ENCODE results near the gene NFX1. TPM values are rescaled to one million over a fixed set of nuclear protein-coding genes. Genes with fewer than 3 reads are reported as not detected.
"Not testable (repeated sequence)": the region's sequence is repeated elsewhere in the genome, so short reads cannot be mapped to it uniquely, and the experiment has no call there.

NFX1 gene
- total RNA-seq, 4 donors from 2014 or later, result 17.7 to 61.6 (median 50.2) TPM

GRCh38 chr9:33379666-33380389 lies 89.5 kb downstream of the NFX1 start:
- intact Hi-C loops (cut with DNase I; ENCODE audit: low total_unique reads) (loop anchor here (5.0 to 10.0 kb wide), 3 partner anchors 37 to 342 kb away; no protein-coding TSS in a partner anchor), in situ Hi-C loops (cut with MboI; ENCODE audit: low pct_ligation_motif_present in 1 of 4, low pct_unique_long_range_greater_than_20kb in 1 of 4, low sequenced_read_pairs in 3 of 4) (loop anchor here in 1 of 4 donors (25.0 kb wide), 1 partner anchor 132 kb away; the partner anchor contains the start of gene ANKRD18B)
- DNase-seq, result no peak
- Histone ChIP-seq H3K36me3 (no peaks in the 10 kb centered on the region), H3K4me3 (no peak overlapping the region), H3K9me3 (no peaks in the 10 kb centered on the region), H3K4me1 (peaks cover 0 to 6% (median 3%) of the 10 kb centered on the region in 4 donors), H3K27ac (no peak overlapping the region), H3K27me3 (no peaks in the 10 kb centered on the region)
- TF ChIP-seq POLR2A (IDR thresholded peaks at IDR 0.05), result no peak
- no peak for TF ChIP-seq CTCF (IDR thresholded peaks at IDR 0.05)
- no peak for TF ChIP-seq POLR2AphosphoS5 (IDR thresholded peaks at IDR 0.05)
- no peak for TF ChIP-seq EP300 (IDR thresholded peaks at IDR 0.05; ENCODE audit: low read depth)
- 85% methylated on average over 14 of the region's 14 CpGs; no CpG with 5 or more reads in 1 of the 2 donors for WGBS, 2 donors (ENCODE audit: low coverage in 1 of 2)

- H3K4me3 ChIP-seq, result no peak overlapping the region
- intact Hi-C loops (cut with DNase I; ENCODE audit: low total_unique reads), result no loop called here
- WGBS, 2 donors (ENCODE audit: low coverage in 1 of 2), result 83 to 91% methylated on average over 4 to 5 of the region's 5 CpGs
Measured at GRCh38 chr9:33380390-33381094, 90.2 kb downstream of the NFX1 start.

GRCh38 chr9:33381231-33381791 lies 91.0 kb downstream of the NFX1 start:
- Histone ChIP-seq H3K36me3 (no peaks in the 10 kb centered on the region), H3K4me1 (no peaks in the 10 kb centered on the region), H3K9me3 (no peaks in the 10 kb centered on the region), H3K27ac (no peak overlapping the region), H3K4me3 (no peak overlapping the region), H3K27me3 (no peaks in the 10 kb centered on the region)
- 40 to 69% methylated on average over 1 to 11 of the region's 11 CpGs for WGBS, 2 donors (ENCODE audit: low coverage in 1 of 2)
- DNase-seq, result no peak
- TF ChIP-seq POLR2AphosphoS5 (IDR thresholded peaks at IDR 0.05) (no peak), EP300 (IDR thresholded peaks at IDR 0.05; ENCODE audit: low read depth) (no peak), POLR2A (IDR thresholded peaks at IDR 0.05) (no peak)
- intact Hi-C loops (cut with DNase I; ENCODE audit: low total_unique reads) (no loop called here), in situ Hi-C loops (cut with MboI; ENCODE audit: low pct_ligation_motif_present in 1 of 4, low pct_unique_long_range_greater_than_20kb in 1 of 4, low sequenced_read_pairs in 3 of 4) (loop anchor here in 1 of 4 donors (25.0 kb wide), 1 partner anchor 131 kb away; the partner anchor contains the start of gene ANKRD18B)

More at GRCh38 chr9:33380390-33381094, 90.2 kb downstream of the NFX1 start:
- TF ChIP-seq POLR2A (IDR thresholded peaks at IDR 0.05) (no peak), POLR2AphosphoS5 (IDR thresholded peaks at IDR 0.05) (no peak), CTCF (IDR thresholded peaks at IDR 0.05) (no peak), EP300 (IDR thresholded peaks at IDR 0.05; ENCODE audit: low read depth) (no peak)
- no peaks in the 10 kb centered on the region for H3K36me3 ChIP-seq
- no peak overlapping the region for H3K27ac ChIP-seq
- no peaks in the 10 kb centered on the region for H3K27me3 ChIP-seq
- no peaks in the 10 kb centered on the region for H3K9me3 ChIP-seq
- peaks cover 0 to under 1% (median 0%) of the 10 kb centered on the region in 4 donors for H3K4me1 ChIP-seq
- no peak for DNase-seq
- in situ Hi-C loops (cut with MboI; ENCODE audit: low pct_ligation_motif_present in 1 of 4, low pct_unique_long_range_greater_than_20kb in 1 of 4, low sequenced_read_pairs in 3 of 4), result loop anchor here in 1 of 4 donors (25.0 kb wide), 1 partner anchor 132 kb away; the partner anchor contains the start of gene ANKRD18B

- H3K9me3 ChIP-seq; H3K27me3 ChIP-seq; H3K4me1 ChIP-seq; intact Hi-C loops (cut with DNase I; ENCODE audit: low total_unique reads); DNase-seq; H3K4me3 ChIP-seq; H3K27ac ChIP-seq; H3K36me3 ChIP-seq: not testable (repeated sequence)
- in situ Hi-C loops (cut with MboI; ENCODE audit: low pct_ligation_motif_present in 1 of 4, low pct_unique_long_range_greater_than_20kb in 1 of 4, low sequenced_read_pairs in 3 of 4), result loop anchor here in 1 of 4 donors (25.0 kb wide), 1 partner anchor 130 kb away; the partner anchor contains the start of gene ANKRD18B
- WGBS, 2 donors (ENCODE audit: low coverage in 1 of 2), result 81 to 88% methylated on average over 5 to 10 of the region's 10 CpGs
Measured at GRCh38 chr9:33382397-33382796, 92.1 kb downstream of the NFX1 start.

- intact Hi-C loops (cut with DNase I; ENCODE audit: low total_unique reads); DNase-seq; H3K9me3 ChIP-seq; H3K27me3 ChIP-seq; H3K4me3 ChIP-seq; H3K36me3 ChIP-seq; H3K4me1 ChIP-seq; H3K27ac ChIP-seq: not testable (repeated sequence)
- 85 to 92% methylated on average over 10 to 11 of the region's 11 CpGs for WGBS, 2 donors (ENCODE audit: low coverage in 1 of 2)
- in situ Hi-C loops (cut with MboI; ENCODE audit: low pct_ligation_motif_present in 1 of 4, low pct_unique_long_range_greater_than_20kb in 1 of 4, low sequenced_read_pairs in 3 of 4), result loop anchor here in 1 of 4 donors (25.0 kb wide), 1 partner anchor 129 kb away; the partner anchor contains the start of gene ANKRD18B
Measured at GRCh38 chr9:33383396-33383795, 93.1 kb downstream of the NFX1 start.

GRCh38 chr9:33385536-33385935 lies 95.2 kb downstream of the NFX1 start:
- in situ Hi-C loops (cut with MboI; ENCODE audit: low pct_ligation_motif_present in 1 of 4, low pct_unique_long_range_greater_than_20kb in 1 of 4, low sequenced_read_pairs in 3 of 4), result loop anchor here in 1 of 4 donors (25.0 kb wide), 1 partner anchor 127 kb away; the partner anchor contains the start of gene ANKRD18B
- H3K36me3 ChIP-seq; intact Hi-C loops (cut with DNase I; ENCODE audit: low total_unique reads); H3K4me3 ChIP-seq; H3K27me3 ChIP-seq; DNase-seq; H3K4me1 ChIP-seq; H3K27ac ChIP-seq; H3K9me3 ChIP-seq: not testable (repeated sequence)
- WGBS, 2 donors (ENCODE audit: low coverage in 1 of 2), result 95% methylated on average over 11 of the region's 11 CpGs; no CpG with 5 or more reads in 1 of the 2 donors

- H3K27ac ChIP-seq; H3K27me3 ChIP-seq; H3K4me1 ChIP-seq; intact Hi-C loops (cut with DNase I; ENCODE audit: low total_unique reads); H3K36me3 ChIP-seq; H3K4me3 ChIP-seq; DNase-seq; H3K9me3 ChIP-seq: not testable (repeated sequence)
- 80 to 90% methylated on average over 1 to 23 of the region's 23 CpGs for WGBS, 2 donors (ENCODE audit: low coverage in 1 of 2)
- in situ Hi-C loops (cut with MboI; ENCODE audit: low pct_ligation_motif_present in 1 of 4, low pct_unique_long_range_greater_than_20kb in 1 of 4, low sequenced_read_pairs in 3 of 4), result loop anchor here in 1 of 4 donors (25.0 kb wide), 1 partner anchor 126 kb away; the partner anchor contains the start of gene ANKRD18B
Measured at GRCh38 chr9:33385979-33386640, 95.8 kb downstream of the NFX1 start.

Data from transverse colon (tissue), 4 donors.